ENCODE data around the gene HOXC10. TPM values are rescaled to one million over a fixed set of nuclear protein-coding genes. Genes with fewer than 3 reads are reported as not detected.

HOXC10 gene
- total RNA-seq, 1 donor from 2014 or later = not detected

DNA sequence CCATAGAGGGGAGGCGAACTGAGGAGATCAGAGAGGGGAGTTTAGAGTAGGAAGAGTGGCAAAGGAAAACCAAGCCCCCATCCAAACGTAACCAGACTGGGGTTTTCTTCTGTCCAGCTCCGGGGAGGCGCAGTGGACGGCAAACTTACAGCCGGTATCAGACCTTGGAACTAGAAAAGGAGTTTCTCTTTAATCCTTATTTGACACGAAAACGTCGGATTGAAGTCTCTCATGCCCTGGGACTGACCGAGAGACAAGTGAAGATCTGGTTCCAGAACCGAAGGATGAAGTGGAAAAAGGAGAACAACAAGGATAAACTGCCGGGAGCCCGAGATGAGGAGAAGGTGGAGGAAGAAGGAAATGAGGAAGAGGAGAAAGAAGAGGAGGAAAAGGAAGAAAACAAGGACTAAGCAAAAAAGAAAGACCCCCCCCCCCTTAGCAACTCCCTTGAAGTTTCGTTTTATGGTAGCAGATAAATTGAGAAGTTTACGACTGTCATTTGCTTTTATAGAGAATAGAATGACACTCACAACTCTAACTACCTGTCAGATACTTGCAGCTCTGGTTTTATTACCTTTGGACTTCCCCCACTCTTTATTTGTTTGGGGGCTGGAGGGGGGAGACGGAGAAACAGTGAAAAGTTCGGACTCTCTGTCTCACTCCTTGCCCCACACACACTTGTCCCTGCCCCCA lies 26.2 kb downstream of the HOXC10 start:
- FAIRE-seq = no peak
- Histone ChIP-seq H3K27ac (ENCODE audit: low read depth, low read length) (no peak overlapping the region), H4K20me1 (ENCODE audit: insufficient read depth, low read length) (no peaks in the 10 kb centered on the region), H3K9me3 (ENCODE audit: insufficient read depth, low read depth, low read length) (no peaks in the 10 kb centered on the region), H3K27me3 (ENCODE audit: insufficient read depth, low read length) (peaks cover 92% of the 10 kb centered on the region), H3K9ac (ENCODE audit: low read length) (no peak overlapping the region), H2AFZ (ENCODE audit: low read depth, low read length) (no peak overlapping the region), H3K4me2 (ENCODE audit: low read length) (no peak overlapping the region), H3K4me3 (ENCODE audit: insufficient read depth, low read depth, low read length) (no peak overlapping the region), H3K36me3 (ENCODE audit: insufficient read depth, low read length) (no peaks in the 10 kb centered on the region), H3K79me2 (ENCODE audit: insufficient read depth, low read length) (no peaks in the 10 kb centered on the region), H3K4me1 (ENCODE audit: insufficient read depth, low read length) (peaks cover 3% of the 10 kb centered on the region)
- no peak overlapping the region for H3K27ac Mint-ChIP-seq (ENCODE audit: unreplicated experiment)
- TF ChIP-seq EZH2 (IDR thresholded peaks at IDR 0.05; ENCODE audit: insufficient read depth, low read length) = no peak
- TF ChIP-seq, protein P1, sequence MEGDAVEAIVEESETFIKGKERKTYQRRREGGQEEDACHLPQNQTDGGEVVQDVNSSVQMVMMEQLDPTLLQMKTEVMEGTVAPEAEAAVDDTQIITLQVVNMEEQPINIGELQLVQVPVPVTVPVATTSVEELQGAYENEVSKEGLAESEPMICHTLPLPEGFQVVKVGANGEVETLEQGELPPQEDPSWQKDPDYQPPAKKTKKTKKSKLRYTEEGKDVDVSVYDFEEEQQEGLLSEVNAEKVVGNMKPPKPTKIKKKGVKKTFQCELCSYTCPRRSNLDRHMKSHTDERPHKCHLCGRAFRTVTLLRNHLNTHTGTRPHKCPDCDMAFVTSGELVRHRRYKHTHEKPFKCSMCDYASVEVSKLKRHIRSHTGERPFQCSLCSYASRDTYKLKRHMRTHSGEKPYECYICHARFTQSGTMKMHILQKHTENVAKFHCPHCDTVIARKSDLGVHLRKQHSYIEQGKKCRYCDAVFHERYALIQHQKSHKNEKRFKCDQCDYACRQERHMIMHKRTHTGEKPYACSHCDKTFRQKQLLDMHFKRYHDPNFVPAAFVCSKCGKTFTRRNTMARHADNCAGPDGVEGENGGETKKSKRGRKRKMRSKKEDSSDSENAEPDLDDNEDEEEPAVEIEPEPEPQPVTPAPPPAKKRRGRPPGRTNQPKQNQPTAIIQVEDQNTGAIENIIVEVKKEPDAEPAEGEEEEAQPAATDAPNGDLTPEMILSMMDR (IDR thresholded peaks at IDR 0.05; ENCODE audit: insufficient read depth, low read depth, low read length) = no peak
- H3K36me3 Mint-ChIP-seq (ENCODE audit: low read depth, unreplicated experiment) = no peaks in the 10 kb centered on the region
- no peak for DNase-seq (ENCODE audit: low read depth)
- H3K4me3 Mint-ChIP-seq (ENCODE audit: unreplicated experiment) = no peak overlapping the region
- H3K4me1 Mint-ChIP-seq (ENCODE audit: low read depth, unreplicated experiment) = no peaks in the 10 kb centered on the region
- H3K9me3 Mint-ChIP-seq (ENCODE audit: unreplicated experiment) = peaks cover 11% of the 10 kb centered on the region
- peaks cover 92% of the 10 kb centered on the region for H3K27me3 Mint-ChIP-seq (ENCODE audit: low read depth, unreplicated experiment)

DNA sequence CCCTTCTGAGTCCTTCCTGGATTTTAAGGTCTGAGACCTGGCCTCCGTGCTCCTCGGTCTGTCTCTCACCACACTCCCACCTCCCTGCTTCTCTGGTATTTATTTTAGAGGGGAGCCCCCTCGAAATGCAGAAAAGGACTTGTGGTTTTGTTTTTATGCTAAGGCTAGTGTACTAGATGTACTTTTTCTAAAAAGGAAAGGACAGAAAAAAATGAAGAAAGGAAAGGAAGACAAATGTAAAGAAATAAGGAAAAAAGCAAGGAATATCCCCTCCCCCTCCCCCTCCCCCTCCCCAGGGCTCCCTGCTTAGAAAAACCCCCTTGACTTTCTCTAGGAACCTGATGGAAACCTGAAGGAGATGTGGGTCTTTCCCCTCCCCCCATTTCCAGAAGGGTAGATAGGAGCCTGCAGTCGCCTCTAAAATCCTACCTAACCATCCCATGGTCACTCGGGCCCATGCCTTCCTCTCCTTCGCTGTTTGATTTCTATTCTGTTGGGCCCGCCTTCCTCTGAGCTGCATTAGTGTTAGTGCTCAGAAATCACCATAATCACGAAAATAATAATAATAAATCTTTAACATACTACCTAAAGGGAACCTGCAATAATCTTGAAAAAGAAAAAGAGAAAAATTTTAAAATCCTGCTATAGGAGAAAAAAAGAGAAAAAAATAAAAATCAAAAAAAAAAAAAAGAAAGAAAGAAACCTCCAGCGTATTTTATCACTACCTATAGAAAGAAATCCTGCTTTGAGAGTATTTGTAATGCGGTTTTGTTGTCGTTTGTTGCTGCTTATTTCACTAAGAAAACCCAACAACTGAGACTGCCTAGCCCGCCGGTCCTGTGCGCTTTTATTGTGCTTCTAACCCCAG lies 27.0 kb downstream of the HOXC10 start:
- Histone ChIP-seq H3K4me1 (ENCODE audit: insufficient read depth, low read length) (no peaks in the 10 kb centered on the region), H4K20me1 (ENCODE audit: insufficient read depth, low read length) (no peaks in the 10 kb centered on the region), H3K9ac (ENCODE audit: low read length) (no peak overlapping the region), H3K27me3 (ENCODE audit: insufficient read depth, low read length) (peaks cover 90% of the 10 kb centered on the region), H3K27ac (ENCODE audit: low read depth, low read length) (no peak overlapping the region), H3K36me3 (ENCODE audit: insufficient read depth, low read length) (no peaks in the 10 kb centered on the region), H2AFZ (ENCODE audit: low read depth, low read length) (no peak overlapping the region), H3K4me3 (ENCODE audit: insufficient read depth, low read depth, low read length) (no peak overlapping the region), H3K4me2 (ENCODE audit: low read length) (no peak overlapping the region), H3K79me2 (ENCODE audit: insufficient read depth, low read length) (no peaks in the 10 kb centered on the region), H3K9me3 (ENCODE audit: insufficient read depth, low read depth, low read length) (no peaks in the 10 kb centered on the region)
- H3K27me3 Mint-ChIP-seq (ENCODE audit: low read depth, unreplicated experiment) = peaks cover 89% of the 10 kb centered on the region
- no peaks in the 10 kb centered on the region for H3K36me3 Mint-ChIP-seq (ENCODE audit: low read depth, unreplicated experiment)
- FAIRE-seq = no peak
- no peak for DNase-seq (ENCODE audit: low read depth)
- no peak overlapping the region for H3K27ac Mint-ChIP-seq (ENCODE audit: unreplicated experiment)
- H3K9me3 Mint-ChIP-seq (ENCODE audit: unreplicated experiment) = peaks cover 11% of the 10 kb centered on the region
- no peak for TF ChIP-seq EZH2 (IDR thresholded peaks at IDR 0.05; ENCODE audit: insufficient read depth, low read length)
- TF ChIP-seq, protein P1 (IDR thresholded peaks at IDR 0.05; ENCODE audit: insufficient read depth, low read depth, low read length) = no peak
- H3K4me1 Mint-ChIP-seq (ENCODE audit: low read depth, unreplicated experiment) = no peaks in the 10 kb centered on the region
- no peak overlapping the region for H3K4me3 Mint-ChIP-seq (ENCODE audit: unreplicated experiment)

Measured in astrocyte (in vitro differentiated cells and primary cell).